IMR-90 (cell line): Measurements from ENCODE around the gene GPRIN3. TPM values are rescaled to one million over a fixed set of nuclear protein-coding genes. Genes with fewer than 3 reads are reported as not detected.

ENCODE experiments used
- ATAC-seq: fragments of 200-7000 bp; cut with Tn5 transposase; 2 replicates; pipeline ENCODE4 v1.9.1; 2020; ENCODE audit warnings: low read depth, mild to moderate bottlenecking, moderate library complexity
- BruUV-seq: library from RNA; stranded (reverse); fragments of 400-500 nt; replicated peaks from 2 replicates; lab custom pipeline; 2021; lab: Mats Ljungman, UMichigan
- CTCF ChIA-PET: fragments of 300-600 bp; formaldehyde crosslinking; extraction: SDS; loops from one replicate; lab custom pipeline; 2021; ENCODE audit warnings: antibody characterized with exemption; lab: Yijun Ruan, JAX
- POLR2A ChIA-PET: fragments of 300-600 bp; sonication (Branson Sonifier 250); formaldehyde crosslinking; loops from one replicate; lab custom pipeline; 2022; ENCODE audit warnings: antibody characterized with exemption; ENCODE audit not compliant: unreplicated experiment; lab: Charles Lee
- DNase-seq: peaks from one replicate; pipeline ENCODE4 v3.0.0; 2013
- H2AFZ ChIP-seq: replicated peaks from 2 replicates; pipeline ENCODE3; 2013; ENCODE audit warnings: low read length, mild to moderate bottlenecking; ENCODE audit not compliant: poor library complexity
- H2AK5ac ChIP-seq: 2 replicates; pipeline ENCODE4 v1.6.1; 2013; ENCODE audit warnings: low read depth, low read length, inconsistent platforms
- H2AK9ac ChIP-seq: replicated peaks from 2 replicates; pipeline ENCODE3; 2013; ENCODE audit warnings: mild to moderate bottlenecking, low read depth, low read length, moderate library complexity; ENCODE audit not compliant: poor library complexity
- H2BK120ac ChIP-seq: 2 replicates; pipeline ENCODE4 v1.6.1; 2013; ENCODE audit warnings: low read depth, low read length, inconsistent platforms
- H2BK15ac ChIP-seq: 3 replicates; pipeline ENCODE4 v1.6.1; 2013; ENCODE audit warnings: low read depth, low read length, inconsistent platforms
- H2BK20ac ChIP-seq: 2 replicates; pipeline ENCODE4 v1.6.1; 2013; ENCODE audit warnings: low read depth, mild to moderate bottlenecking, inconsistent platforms, low read length, moderate library complexity
- H2BK5ac ChIP-seq: 2 replicates; pipeline ENCODE4 v1.6.1; 2013; ENCODE audit warnings: mild to moderate bottlenecking, low read depth, low read length, inconsistent platforms; ENCODE audit not compliant: poor library complexity, severe bottlenecking
- H3K14ac ChIP-seq: replicated peaks from 2 replicates; pipeline ENCODE4 v1.6.1; 2013; ENCODE audit warnings: low read depth, low read length, inconsistent platforms
- H3K18ac ChIP-seq: 2 replicates; pipeline ENCODE4 v1.6.1; 2013; ENCODE audit warnings: low read depth, low read length, control low read depth
- H3K23ac ChIP-seq: 2 replicates; pipeline ENCODE4 v1.6.1; 2013; ENCODE audit warnings: low read depth, low read length, inconsistent platforms
- H3K27ac ChIP-seq: 2 replicates; pipeline ENCODE4 v1.5.1; 2013; ENCODE audit warnings: mild to moderate bottlenecking, control low read depth, low read length; ENCODE audit not compliant: insufficient read depth
- H3K27me3 ChIP-seq: 2 replicates; pipeline ENCODE4 v1.6.1; 2013; ENCODE audit warnings: low read length; ENCODE audit not compliant: control insufficient read depth, insufficient read depth
- H3K36me3 ChIP-seq: 2 replicates; pipeline ENCODE4 v1.6.1; 2013; ENCODE audit warnings: low read length, mixed read lengths; ENCODE audit not compliant: control insufficient read depth, insufficient read depth
- H3K4ac ChIP-seq: 2 replicates; pipeline ENCODE4 v1.6.1; 2013; ENCODE audit warnings: low read depth, low read length, inconsistent platforms
- H3K4me1 ChIP-seq: 2 replicates; pipeline ENCODE4 v1.6.1; 2013; ENCODE audit warnings: low read length, mixed read lengths; ENCODE audit not compliant: control insufficient read depth, insufficient read depth
- H3K4me2 ChIP-seq: 2 replicates; pipeline ENCODE4 v1.6.1; 2013; ENCODE audit warnings: low read depth, mild to moderate bottlenecking, control low read depth, low read length, moderate library complexity
- H3K4me3 ChIP-seq: 2 replicates; pipeline ENCODE4 v1.5.1; 2013; ENCODE audit warnings: low read depth, mild to moderate bottlenecking, control low read depth, low read length, moderate library complexity; ENCODE audit not compliant: insufficient read depth
- H3K56ac ChIP-seq: 2 replicates; pipeline ENCODE4 v1.6.1; 2013; ENCODE audit warnings: low read length, inconsistent platforms; ENCODE audit not compliant: insufficient read depth; ENCODE audit errors: extremely low read depth
- H3K79me1 ChIP-seq, 2 experiments: 2 replicates each; pipeline ENCODE4 v1.6.1; 2013; ENCODE audit warnings: low read length in 2 of 2, inconsistent platforms in 1 of 2, low read depth in 1 of 2
- H3K9ac ChIP-seq: 2 replicates; pipeline ENCODE4 v1.6.1; 2013; ENCODE audit warnings: low read depth, low read length, control low read depth
- H3K9me1 ChIP-seq: 2 replicates; pipeline ENCODE4 v1.6.1; 2013; ENCODE audit warnings: low read length, inconsistent platforms; ENCODE audit not compliant: insufficient read depth
- H3K9me3 ChIP-seq: 2 replicates; pipeline ENCODE4 v1.6.1; 2013; ENCODE audit warnings: low read length; ENCODE audit not compliant: control insufficient read depth, insufficient read depth
- H4K20me1 ChIP-seq: 2 replicates; pipeline ENCODE4 v1.6.1; 2013; ENCODE audit warnings: low read length, inconsistent platforms; ENCODE audit not compliant: insufficient read depth
- H4K5ac ChIP-seq: 2 replicates; pipeline ENCODE4 v1.6.1; 2013; ENCODE audit warnings: mild to moderate bottlenecking, low read depth, low read length, control low read depth
- H4K8ac ChIP-seq, 2 experiments: 2 replicates each; pipeline ENCODE4 v1.6.1; 2013; ENCODE audit warnings: low read depth in 2 of 2, low read length in 2 of 2, control low read depth in 1 of 2, inconsistent platforms in 1 of 2
- H4K91ac ChIP-seq: 2 replicates; pipeline ENCODE4 v1.6.1; 2013; ENCODE audit warnings: low read depth, low read length, inconsistent platforms; ENCODE audit not compliant: insufficient read depth
- BHLHE40 ChIP-seq: fragments of 150-350 bp; IDR thresholded peaks from 2 replicates; pipeline ENCODE4 v1.6.1; 2016; ENCODE audit warnings: mild to moderate bottlenecking, low read depth, low read length
- CEBPB ChIP-seq: IDR thresholded peaks from 2 replicates; pipeline ENCODE4 v1.6.1; 2012; ENCODE audit warnings: low read depth, low read length, improper control_type of control experiment
- CHD1 ChIP-seq: IDR thresholded peaks from 2 replicates; pipeline ENCODE4 v1.6.1; 2012; ENCODE audit warnings: low read depth, low read length, improper control_type of control experiment
- MAFK ChIP-seq: IDR thresholded peaks from 2 replicates; pipeline ENCODE4 v1.6.1; 2012; ENCODE audit warnings: low read depth, low read length, improper control_type of control experiment
- MAZ ChIP-seq: IDR thresholded peaks from 2 replicates; pipeline ENCODE4 v1.6.1; 2012; ENCODE audit warnings: low read depth, mild to moderate bottlenecking, low read length, improper control_type of control experiment, moderate library complexity, borderline replicate concordance
- MXI1 ChIP-seq: IDR thresholded peaks from 2 replicates; pipeline ENCODE4 v1.6.1; 2012; ENCODE audit warnings: low read depth, mild to moderate bottlenecking, low read length, moderate library complexity, borderline replicate concordance
- NFE2L2 ChIP-seq: fragments of 150-350 bp; IDR thresholded peaks from 2 replicates; pipeline ENCODE4 v1.6.1; 2016; ENCODE audit warnings: low read depth, mild to moderate bottlenecking, low read length
- POLR2A ChIP-seq: IDR thresholded peaks from 2 replicates; pipeline ENCODE4 v1.6.1; 2012; ENCODE audit warnings: mild to moderate bottlenecking, low read depth, low read length
- RAD21 ChIP-seq: IDR thresholded peaks from 2 replicates; pipeline ENCODE4 v1.6.1; 2012; ENCODE audit warnings: low read length, improper control_type of control experiment
- RCOR1 ChIP-seq: IDR thresholded peaks from 2 replicates; pipeline ENCODE4 v1.6.1; 2012; ENCODE audit warnings: mild to moderate bottlenecking, low read length, improper control_type of control experiment; ENCODE audit not compliant: insufficient replicate concordance
- RFX5 ChIP-seq: IDR thresholded peaks from 2 replicates; pipeline ENCODE4 v1.8.0; 2012; ENCODE audit warnings: low read depth, mild to moderate bottlenecking, low read length, moderate library complexity
- WGBS, 2 experiments: methylation state at CpG; one replicate each; pipeline versions ENCODE4 v1.1.5 to v1.1.7; 2013; ENCODE audit warnings: missing lambda C conversion rate in 2 of 2; ENCODE audit not compliant: insufficient read length in 1 of 2; ENCODE audit errors: extremely low coverage in 2 of 2; 5-methylcytosine and 5-hydroxymethylcytosine counted together
- dilution Hi-C: fragments of 300-500 bp; cut with HindIII; formaldehyde crosslinking; loops from one replicate; pipeline ENCODE4 v1.14.3; 2018; ENCODE audit warnings: low sequenced_read_pairs; ENCODE audit not compliant: unreplicated experiment
- in situ Hi-C: fragments of 300-500 bp; cut with MboI; formaldehyde crosslinking; loops from 3 replicates; pipeline ENCODE4 v1.14.3; 2019; ENCODE audit warnings: low sequenced_read_pairs, inconsistent platforms, mixed read lengths
- intact Hi-C: fragments of 100-400 bp; cut with micrococcal nuclease; formaldehyde crosslinking; loops from 2 replicates; pipeline ENCODE4 v1.10.0; 2022
- polyA plus RNA-seq, 3 experiments: library from polyadenylated mRNA; depleted of rRNA; stranded (reverse); fragments of >200 nt; gene quantifications; 2 replicates each; pipeline ENCODE4 v1.2.3, GENCODE V29; 2012; ENCODE audit warnings: low replicate concordance in 1 of 3
- total RNA-seq: library from RNA; depleted of rRNA; stranded (reverse); fragments of >200 nt; gene quantifications from 2 replicates; pipeline ENCODE4 v1.2.3, GENCODE V29; 2012
- TF ChIP-seq, protein P1 (sequence below): fragments of 150-350 bp; IDR thresholded peaks from 2 replicates; pipeline ENCODE4 v1.6.1; 2017; ENCODE audit warnings: mild to moderate bottlenecking, antibody characterized with exemption, low read length, low read depth
- TF ChIP-seq, protein P2 (sequence below): conservative IDR thresholded peaks from 2 replicates; pipeline ENCODE4 v1.5.1; 2012; ENCODE audit warnings: mild to moderate bottlenecking, low read depth, low read length, improper control_type of control experiment
- TF ChIP-seq, protein P3 (sequence below): fragments of 150-350 bp; IDR thresholded peaks from 2 replicates; pipeline ENCODE4 v1.6.1; 2016; ENCODE audit warnings: low read depth, mild to moderate bottlenecking, low read length, moderate library complexity, borderline replicate concordance

Gene GPRIN3
- total and polyA plus RNA-seq, 2 of the 4 experiments (the other 2 are of a cell fraction) = under 0.01 TPM; not detected in 1

DNA sequence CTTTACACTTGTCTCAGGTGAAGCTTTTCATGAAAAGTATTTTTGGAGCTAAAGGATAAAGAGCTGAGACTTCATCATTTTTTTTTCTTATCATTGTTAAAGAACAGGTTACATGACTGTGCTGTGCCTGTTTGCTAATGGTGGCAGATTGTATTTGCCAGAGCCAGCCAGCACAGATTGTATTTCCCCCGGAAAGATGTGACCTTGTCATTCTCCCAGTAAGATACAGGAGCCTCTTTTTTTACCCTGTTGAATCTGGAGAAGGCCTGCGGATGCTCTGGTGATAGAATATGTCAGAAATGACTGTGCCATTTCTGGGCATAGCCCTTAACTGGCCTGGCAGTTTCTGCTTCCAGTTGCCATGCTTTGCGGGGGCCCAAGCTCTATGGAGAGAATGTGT, 91.9 kb downstream of the GPRIN3 start:
- Histone ChIP-seq H3K4me3 (no peak overlapping the region), H3K23ac (no peak overlapping the region), H2BK120ac (no peak overlapping the region), H3K56ac (no peak overlapping the region), H2BK15ac (no peak overlapping the region), H4K20me1 (no peaks in the 10 kb centered on the region), H4K5ac (no peak overlapping the region), H3K27ac (no peak overlapping the region), H3K9ac (no peak overlapping the region), H2AFZ (no peak overlapping the region), H3K4me2 (no peak overlapping the region), H3K4ac (no peak overlapping the region), H3K9me1 (no peaks in the 10 kb centered on the region), H3K9me3 (no peaks in the 10 kb centered on the region), H3K4me1 (no peaks in the 10 kb centered on the region), H3K18ac (no peak overlapping the region), H3K79me1 (no peaks in the 10 kb centered on the region), H2AK9ac (no peak overlapping the region), H2AK5ac (no peak overlapping the region), H3K27me3 (no peaks in the 10 kb centered on the region), H2BK5ac (no peak overlapping the region), H3K14ac (no peak overlapping the region), H4K91ac (no peak overlapping the region), H2BK20ac (no peak overlapping the region), H4K8ac (no peak overlapping the region), H3K36me3 (no peaks in the 10 kb centered on the region)
- in situ Hi-C loops (no loop called here), dilution Hi-C loops (no loop called here), intact Hi-C loops (no loop called here)
- TF ChIP-seq NFE2L2 (no peak), RAD21 (no peak), POLR2A (no peak), MAZ (no peak), BHLHE40 (no peak), MAFK (no peak), RCOR1 (no peak), RFX5 (no peak), CHD1 (no peak), MXI1 (no peak), CEBPB (no peak)
- TF ChIP-seq, protein P1, sequence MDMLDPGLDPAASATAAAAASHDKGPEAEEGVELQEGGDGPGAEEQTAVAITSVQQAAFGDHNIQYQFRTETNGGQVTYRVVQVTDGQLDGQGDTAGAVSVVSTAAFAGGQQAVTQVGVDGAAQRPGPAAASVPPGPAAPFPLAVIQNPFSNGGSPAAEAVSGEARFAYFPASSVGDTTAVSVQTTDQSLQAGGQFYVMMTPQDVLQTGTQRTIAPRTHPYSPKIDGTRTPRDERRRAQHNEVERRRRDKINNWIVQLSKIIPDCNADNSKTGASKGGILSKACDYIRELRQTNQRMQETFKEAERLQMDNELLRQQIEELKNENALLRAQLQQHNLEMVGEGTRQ = no peak
- TF ChIP-seq, protein P2, sequence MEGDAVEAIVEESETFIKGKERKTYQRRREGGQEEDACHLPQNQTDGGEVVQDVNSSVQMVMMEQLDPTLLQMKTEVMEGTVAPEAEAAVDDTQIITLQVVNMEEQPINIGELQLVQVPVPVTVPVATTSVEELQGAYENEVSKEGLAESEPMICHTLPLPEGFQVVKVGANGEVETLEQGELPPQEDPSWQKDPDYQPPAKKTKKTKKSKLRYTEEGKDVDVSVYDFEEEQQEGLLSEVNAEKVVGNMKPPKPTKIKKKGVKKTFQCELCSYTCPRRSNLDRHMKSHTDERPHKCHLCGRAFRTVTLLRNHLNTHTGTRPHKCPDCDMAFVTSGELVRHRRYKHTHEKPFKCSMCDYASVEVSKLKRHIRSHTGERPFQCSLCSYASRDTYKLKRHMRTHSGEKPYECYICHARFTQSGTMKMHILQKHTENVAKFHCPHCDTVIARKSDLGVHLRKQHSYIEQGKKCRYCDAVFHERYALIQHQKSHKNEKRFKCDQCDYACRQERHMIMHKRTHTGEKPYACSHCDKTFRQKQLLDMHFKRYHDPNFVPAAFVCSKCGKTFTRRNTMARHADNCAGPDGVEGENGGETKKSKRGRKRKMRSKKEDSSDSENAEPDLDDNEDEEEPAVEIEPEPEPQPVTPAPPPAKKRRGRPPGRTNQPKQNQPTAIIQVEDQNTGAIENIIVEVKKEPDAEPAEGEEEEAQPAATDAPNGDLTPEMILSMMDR = no peak
- TF ChIP-seq, protein P3, sequence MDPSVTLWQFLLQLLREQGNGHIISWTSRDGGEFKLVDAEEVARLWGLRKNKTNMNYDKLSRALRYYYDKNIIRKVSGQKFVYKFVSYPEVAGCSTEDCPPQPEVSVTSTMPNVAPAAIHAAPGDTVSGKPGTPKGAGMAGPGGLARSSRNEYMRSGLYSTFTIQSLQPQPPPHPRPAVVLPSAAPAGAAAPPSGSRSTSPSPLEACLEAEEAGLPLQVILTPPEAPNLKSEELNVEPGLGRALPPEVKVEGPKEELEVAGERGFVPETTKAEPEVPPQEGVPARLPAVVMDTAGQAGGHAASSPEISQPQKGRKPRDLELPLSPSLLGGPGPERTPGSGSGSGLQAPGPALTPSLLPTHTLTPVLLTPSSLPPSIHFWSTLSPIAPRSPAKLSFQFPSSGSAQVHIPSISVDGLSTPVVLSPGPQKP = no peak
- WGBS, 2 experiments = no CpG with 5 or more reads among the region's 3 CpGs
- no TSS peak for BruUV-seq
- ChIA-PET POLR2A (no interaction called here), CTCF (interaction anchor here (0.5 kb wide), 1 partner anchor 9 kb away, joined by 3 read pairs; no protein-coding TSS in a partner anchor)
- DNase-seq = no peak
- no peak for ATAC-seq
